PC-3 (cell line): ENCODE results near the gene NKTR.

ENCODE experiments used
- EZH2 ChIP-seq: fragments of 300-600 bp; sonication (generic); IDR thresholded peaks from one replicate; pipeline ENCODE4 v1.6.1; 2017; ENCODE audit warnings: antibody characterized with exemption, mild to moderate bottlenecking, low read length; ENCODE audit not compliant: unreplicated experiment
- EZH2phosphoT487 ChIP-seq: fragments of 300-600 bp; sonication (generic); IDR thresholded peaks from 2 replicates; pipeline ENCODE4 v1.6.1; 2018; ENCODE audit warnings: mild to moderate bottlenecking, antibody characterized with exemption, low read length, borderline replicate concordance
- TF ChIP-seq, protein P1 (sequence below): fragments of 300-600 bp; sonication (generic); conservative IDR thresholded peaks from 2 replicates; pipeline ENCODE4 v1.5.1; 2017; ENCODE audit warnings: antibody characterized with exemption, low read depth, mild to moderate bottlenecking, low read length

DNA sequence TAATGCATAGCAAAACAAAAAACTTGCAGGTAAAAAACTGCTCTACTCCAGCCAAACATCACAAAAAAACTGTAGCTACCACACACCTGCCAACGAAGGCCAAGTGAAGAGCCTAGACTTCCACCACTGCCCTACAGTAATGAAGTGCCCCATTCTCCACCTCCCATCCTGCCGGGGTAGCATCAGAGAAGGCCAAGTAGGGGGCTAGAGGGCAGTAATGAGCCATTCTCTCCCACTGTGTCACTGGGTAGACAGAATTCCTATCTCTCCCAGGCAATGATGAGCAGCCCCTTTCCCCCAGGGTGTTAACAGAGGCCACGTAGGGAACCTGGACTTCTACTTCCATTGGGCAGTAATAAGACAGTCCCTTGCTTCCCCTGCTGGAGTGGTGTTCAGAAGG lies 28.2 kb upstream of the NKTR start:
- TF ChIP-seq, protein P1, sequence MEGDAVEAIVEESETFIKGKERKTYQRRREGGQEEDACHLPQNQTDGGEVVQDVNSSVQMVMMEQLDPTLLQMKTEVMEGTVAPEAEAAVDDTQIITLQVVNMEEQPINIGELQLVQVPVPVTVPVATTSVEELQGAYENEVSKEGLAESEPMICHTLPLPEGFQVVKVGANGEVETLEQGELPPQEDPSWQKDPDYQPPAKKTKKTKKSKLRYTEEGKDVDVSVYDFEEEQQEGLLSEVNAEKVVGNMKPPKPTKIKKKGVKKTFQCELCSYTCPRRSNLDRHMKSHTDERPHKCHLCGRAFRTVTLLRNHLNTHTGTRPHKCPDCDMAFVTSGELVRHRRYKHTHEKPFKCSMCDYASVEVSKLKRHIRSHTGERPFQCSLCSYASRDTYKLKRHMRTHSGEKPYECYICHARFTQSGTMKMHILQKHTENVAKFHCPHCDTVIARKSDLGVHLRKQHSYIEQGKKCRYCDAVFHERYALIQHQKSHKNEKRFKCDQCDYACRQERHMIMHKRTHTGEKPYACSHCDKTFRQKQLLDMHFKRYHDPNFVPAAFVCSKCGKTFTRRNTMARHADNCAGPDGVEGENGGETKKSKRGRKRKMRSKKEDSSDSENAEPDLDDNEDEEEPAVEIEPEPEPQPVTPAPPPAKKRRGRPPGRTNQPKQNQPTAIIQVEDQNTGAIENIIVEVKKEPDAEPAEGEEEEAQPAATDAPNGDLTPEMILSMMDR, result peak; percentile 82
- TF ChIP-seq EZH2, result no peak
- TF ChIP-seq EZH2phosphoT487, result no peak
